ENCODE results near the gene SERINC2.

GRCh38 chr1:31423418-31423947 lies 10.5 kb downstream of the SERINC2 start:
- no peak for TF ChIP-seq FOXA1 (IDR thresholded peaks at IDR 0.05)
- TF ChIP-seq, protein P1, sequence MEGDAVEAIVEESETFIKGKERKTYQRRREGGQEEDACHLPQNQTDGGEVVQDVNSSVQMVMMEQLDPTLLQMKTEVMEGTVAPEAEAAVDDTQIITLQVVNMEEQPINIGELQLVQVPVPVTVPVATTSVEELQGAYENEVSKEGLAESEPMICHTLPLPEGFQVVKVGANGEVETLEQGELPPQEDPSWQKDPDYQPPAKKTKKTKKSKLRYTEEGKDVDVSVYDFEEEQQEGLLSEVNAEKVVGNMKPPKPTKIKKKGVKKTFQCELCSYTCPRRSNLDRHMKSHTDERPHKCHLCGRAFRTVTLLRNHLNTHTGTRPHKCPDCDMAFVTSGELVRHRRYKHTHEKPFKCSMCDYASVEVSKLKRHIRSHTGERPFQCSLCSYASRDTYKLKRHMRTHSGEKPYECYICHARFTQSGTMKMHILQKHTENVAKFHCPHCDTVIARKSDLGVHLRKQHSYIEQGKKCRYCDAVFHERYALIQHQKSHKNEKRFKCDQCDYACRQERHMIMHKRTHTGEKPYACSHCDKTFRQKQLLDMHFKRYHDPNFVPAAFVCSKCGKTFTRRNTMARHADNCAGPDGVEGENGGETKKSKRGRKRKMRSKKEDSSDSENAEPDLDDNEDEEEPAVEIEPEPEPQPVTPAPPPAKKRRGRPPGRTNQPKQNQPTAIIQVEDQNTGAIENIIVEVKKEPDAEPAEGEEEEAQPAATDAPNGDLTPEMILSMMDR (IDR thresholded peaks at IDR 0.05; ENCODE audit: low read depth, low read length, missing input control) = no peak
- TF ChIP-seq JUND (IDR thresholded peaks at IDR 0.05) = no peak
- TF ChIP-seq GABPA (IDR thresholded peaks at IDR 0.05 in 1 of 2, conservative IDR thresholded peaks at IDR 0.05 in 1 of 2) = no peak
- no peak for TF ChIP-seq YY1 (IDR thresholded peaks at IDR 0.05)
- no peak for TF ChIP-seq TAF1 (conservative IDR thresholded peaks at IDR 0.05)
- TF ChIP-seq, protein P2, sequence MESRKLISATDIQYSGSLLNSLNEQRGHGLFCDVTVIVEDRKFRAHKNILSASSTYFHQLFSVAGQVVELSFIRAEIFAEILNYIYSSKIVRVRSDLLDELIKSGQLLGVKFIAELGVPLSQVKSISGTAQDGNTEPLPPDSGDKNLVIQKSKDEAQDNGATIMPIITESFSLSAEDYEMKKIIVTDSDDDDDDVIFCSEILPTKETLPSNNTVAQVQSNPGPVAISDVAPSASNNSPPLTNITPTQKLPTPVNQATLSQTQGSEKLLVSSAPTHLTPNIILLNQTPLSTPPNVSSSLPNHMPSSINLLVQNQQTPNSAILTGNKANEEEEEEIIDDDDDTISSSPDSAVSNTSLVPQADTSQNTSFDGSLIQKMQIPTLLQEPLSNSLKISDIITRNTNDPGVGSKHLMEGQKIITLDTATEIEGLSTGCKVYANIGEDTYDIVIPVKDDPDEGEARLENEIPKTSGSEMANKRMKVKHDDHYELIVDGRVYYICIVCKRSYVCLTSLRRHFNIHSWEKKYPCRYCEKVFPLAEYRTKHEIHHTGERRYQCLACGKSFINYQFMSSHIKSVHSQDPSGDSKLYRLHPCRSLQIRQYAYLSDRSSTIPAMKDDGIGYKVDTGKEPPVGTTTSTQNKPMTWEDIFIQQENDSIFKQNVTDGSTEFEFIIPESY (IDR thresholded peaks at IDR 0.05) = no peak
- TF ChIP-seq EGR1 (IDR thresholded peaks at IDR 0.05; ENCODE audit: low read depth in 2 of 2) = no peak
- TF ChIP-seq, protein P3, sequence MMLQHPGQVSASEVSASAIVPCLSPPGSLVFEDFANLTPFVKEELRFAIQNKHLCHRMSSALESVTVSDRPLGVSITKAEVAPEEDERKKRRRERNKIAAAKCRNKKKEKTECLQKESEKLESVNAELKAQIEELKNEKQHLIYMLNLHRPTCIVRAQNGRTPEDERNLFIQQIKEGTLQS (IDR thresholded peaks at IDR 0.05) = no peak

Measured in liver (tissue), 3 donors.